Measurements from ENCODE around the gene CBX8.

Gene CBX8

GRCh38 chr17:79796763-79797491 is at the start of gene CBX8:
Gene CBX8, minus strand, starts transcription at chr17:79797077. Its CDS starts 79 bp downstream, at chr17:79796998.
- DNase-seq (ENCODE audit: low read depth) = peak; percentile 98

GRCh38 chr17:79845601-79845949 is 48.7 kb upstream of the CBX8 start:
- no peak for DNase-seq (ENCODE audit: low read depth)

GRCh38 chr17:79844869-79845600 is 48.2 kb upstream of the CBX8 start:
- no peak for DNase-seq (ENCODE audit: low read depth)

- no peak for DNase-seq (ENCODE audit: low read depth)
Measured at GRCh38 chr17:79843816-79844800, 47.2 kb upstream of the CBX8 start.

- no peak for DNase-seq (ENCODE audit: low read depth)
Measured at GRCh38 chr17:79843474-79843815, 46.6 kb upstream of the CBX8 start.

GRCh38 chr17:79842656-79843473 is 46.0 kb upstream of the CBX8 start:
- DNase-seq (ENCODE audit: low read depth) = no peak

- DNase-seq (ENCODE audit: low read depth) = no peak
Measured at GRCh38 chr17:79842136-79842655, 45.3 kb upstream of the CBX8 start.

GRCh38 chr17:79841369-79842135 is 44.7 kb upstream of the CBX8 start:
- DNase-seq (ENCODE audit: low read depth) = no peak

- no peak for DNase-seq (ENCODE audit: low read depth)
Measured at GRCh38 chr17:79840989-79841286, 44.1 kb upstream of the CBX8 start.

- no peak for DNase-seq (ENCODE audit: low read depth)
Measured at GRCh38 chr17:79840269-79840988, 43.6 kb upstream of the CBX8 start.

GRCh38 chr17:79839356-79840268 is 42.7 kb upstream of the CBX8 start, which contains the start of gene CBX4:
Gene CBX4, minus strand, starts transcription at chr17:79839440. Its CDS starts 189 bp downstream, at chr17:79839251.
- DNase-seq (ENCODE audit: low read depth) = peak; percentile 76

- DNase-seq (ENCODE audit: low read depth) = no peak
Measured at GRCh38 chr17:79838522-79839274, 41.8 kb upstream of the CBX8 start.

GRCh38 chr17:79837888-79838521 is 41.1 kb upstream of the CBX8 start:
- no peak for DNase-seq (ENCODE audit: low read depth)

- DNase-seq (ENCODE audit: low read depth) = no peak
Measured at GRCh38 chr17:79836972-79837887, 40.4 kb upstream of the CBX8 start.

GRCh38 chr17:79836510-79836971 is 39.7 kb upstream of the CBX8 start:
- no peak for DNase-seq (ENCODE audit: low read depth)

- no peak for DNase-seq (ENCODE audit: low read depth)
Measured at GRCh38 chr17:79835953-79836509, 39.2 kb upstream of the CBX8 start.

Measured in stimulated activated CD8-positive, alpha-beta memory T cell treated with anti-CD3 and anti-CD28 coated beads, Interleukin-15, amount 100 ng/mL, for 1 hour (primary cell).